Fibroblast of the aortic adventitia (primary cell): ENCODE results near the gene GMDS. TPM values are rescaled to one million over a fixed set of nuclear protein-coding genes. Genes with fewer than 3 reads are reported as not detected.

Source experiments
- DNase-seq: peaks from one replicate; pipeline ENCODE4 v3.0.0-alpha.2; 2010; ENCODE audit warnings: low read depth
- H3K4me3 ChIP-seq: 2 replicates; pipeline ENCODE4 v1.5.1; 2011; ENCODE audit warnings: low read depth, mild to moderate bottlenecking, control low read depth, low read length, moderate library complexity
- total RNA-seq: library from RNA; depleted of rRNA; stranded (reverse); fragments of >200 nt; gene quantifications from 2 replicates; pipeline ENCODE4 v1.2.3, GENCODE V29; 2012; ENCODE audit warnings: low replicate concordance
- TF ChIP-seq, protein P1 (sequence below): IDR thresholded peaks from 2 replicates; pipeline ENCODE4 v1.5.1; 2011; ENCODE audit warnings: mild to moderate bottlenecking, low read length, control low read depth, inconsistent platforms; ENCODE audit not compliant: insufficient read depth

Gene GMDS
- total RNA-seq, 1 donor: 15.9 TPM

DNA sequence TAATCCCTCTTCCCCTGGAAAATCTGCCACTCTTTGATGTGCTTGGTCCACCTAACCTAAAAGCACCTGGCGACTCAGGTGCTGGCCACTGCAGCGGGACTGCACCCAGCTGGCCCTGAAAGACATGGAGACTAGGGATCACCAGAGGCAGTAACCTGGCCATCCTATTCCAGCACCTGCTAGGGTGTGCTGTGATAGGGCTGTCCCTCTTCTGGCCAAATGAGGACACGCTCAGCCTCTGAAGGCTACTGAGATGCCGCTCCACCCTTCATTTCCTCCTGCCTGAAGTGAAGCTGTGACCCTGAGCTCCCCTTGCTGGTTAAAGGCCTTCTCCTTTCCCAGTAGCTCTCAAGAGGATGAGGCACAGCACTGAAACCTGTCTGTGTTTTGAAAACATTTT is 611.3 kb downstream of the GMDS start:
- DNase-seq: no peak
- TF ChIP-seq, protein P1, sequence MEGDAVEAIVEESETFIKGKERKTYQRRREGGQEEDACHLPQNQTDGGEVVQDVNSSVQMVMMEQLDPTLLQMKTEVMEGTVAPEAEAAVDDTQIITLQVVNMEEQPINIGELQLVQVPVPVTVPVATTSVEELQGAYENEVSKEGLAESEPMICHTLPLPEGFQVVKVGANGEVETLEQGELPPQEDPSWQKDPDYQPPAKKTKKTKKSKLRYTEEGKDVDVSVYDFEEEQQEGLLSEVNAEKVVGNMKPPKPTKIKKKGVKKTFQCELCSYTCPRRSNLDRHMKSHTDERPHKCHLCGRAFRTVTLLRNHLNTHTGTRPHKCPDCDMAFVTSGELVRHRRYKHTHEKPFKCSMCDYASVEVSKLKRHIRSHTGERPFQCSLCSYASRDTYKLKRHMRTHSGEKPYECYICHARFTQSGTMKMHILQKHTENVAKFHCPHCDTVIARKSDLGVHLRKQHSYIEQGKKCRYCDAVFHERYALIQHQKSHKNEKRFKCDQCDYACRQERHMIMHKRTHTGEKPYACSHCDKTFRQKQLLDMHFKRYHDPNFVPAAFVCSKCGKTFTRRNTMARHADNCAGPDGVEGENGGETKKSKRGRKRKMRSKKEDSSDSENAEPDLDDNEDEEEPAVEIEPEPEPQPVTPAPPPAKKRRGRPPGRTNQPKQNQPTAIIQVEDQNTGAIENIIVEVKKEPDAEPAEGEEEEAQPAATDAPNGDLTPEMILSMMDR: no peak
- H3K4me3 ChIP-seq: no peak overlapping the region

DNA sequence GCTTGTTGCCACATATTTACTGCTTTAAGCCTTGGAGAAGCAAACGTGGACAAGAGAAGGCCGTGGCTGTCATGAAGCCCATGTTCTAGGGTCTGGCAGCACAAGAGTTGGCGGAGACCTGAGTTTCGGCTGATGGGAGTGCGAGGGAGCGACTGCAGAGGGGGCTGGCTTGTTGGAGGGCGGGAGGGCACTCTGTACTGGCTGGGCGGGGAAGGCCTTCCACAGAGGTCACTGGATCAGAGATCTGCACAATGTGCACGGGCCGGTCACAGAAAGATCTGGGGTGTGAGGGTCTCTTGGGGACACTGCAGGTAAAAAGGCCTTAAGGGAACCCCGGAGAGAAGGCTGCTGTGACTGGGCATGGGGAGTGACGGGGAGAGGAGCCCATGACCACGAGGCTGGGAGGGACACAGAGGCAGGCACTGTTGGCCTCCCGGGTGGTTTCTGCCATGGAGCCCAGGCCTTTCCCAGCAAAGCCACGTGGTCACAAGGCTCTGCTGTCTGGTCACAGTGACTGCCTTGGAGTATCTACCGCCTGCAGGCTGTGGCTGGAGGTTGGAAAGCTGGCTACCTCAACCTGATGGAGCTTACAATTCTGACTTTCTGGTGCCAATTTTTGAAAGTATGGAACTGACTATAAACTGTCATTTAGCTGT is 611.9 kb downstream of the GMDS start:
- H3K4me3 ChIP-seq: no peak overlapping the region
- TF ChIP-seq, protein P1: no peak
- no peak for DNase-seq

DNA sequence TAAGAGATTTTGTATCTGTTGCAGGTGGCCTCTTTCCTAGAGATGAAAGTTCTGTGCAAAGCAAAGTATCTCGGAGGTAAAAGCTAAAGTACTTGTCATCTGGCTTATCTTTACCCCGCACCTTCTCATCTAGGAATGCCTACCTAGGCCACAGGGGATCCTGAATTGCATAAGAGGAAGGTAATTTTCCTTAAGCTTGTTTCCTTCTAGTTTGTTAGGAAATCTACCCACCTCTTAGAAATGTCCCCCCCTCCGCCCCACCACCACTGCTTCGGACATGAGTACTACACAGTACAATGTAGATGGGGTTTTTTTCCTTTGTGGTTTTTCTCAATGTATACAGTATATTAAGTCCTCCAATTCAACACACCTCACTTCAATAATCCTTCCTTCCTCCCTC is 614.2 kb downstream of the GMDS start:
- DNase-seq: no peak
- TF ChIP-seq, protein P1: no peak
- H3K4me3 ChIP-seq: no peak overlapping the region

DNA sequence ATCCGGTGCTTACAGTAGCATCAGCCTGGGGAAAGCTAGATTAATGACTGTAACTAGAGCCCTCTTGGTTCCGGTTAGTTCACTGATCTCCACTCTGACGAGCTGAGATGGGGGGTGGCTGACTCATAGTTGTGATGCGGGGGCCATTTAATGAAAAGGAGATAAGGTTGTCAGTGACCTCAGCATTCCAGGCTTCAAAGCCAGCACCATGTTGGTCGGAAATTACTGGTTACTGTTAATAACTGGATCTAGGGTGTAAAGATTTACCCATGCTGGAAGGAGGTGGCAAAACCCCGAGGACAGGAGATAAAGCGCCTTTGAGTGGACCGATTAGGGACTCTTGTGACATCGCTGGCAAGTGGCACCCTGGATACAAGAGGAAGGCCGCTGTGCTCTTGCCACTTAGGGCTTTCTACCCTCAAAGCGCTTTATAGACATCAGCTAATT is 614.6 kb downstream of the GMDS start:
- TF ChIP-seq, protein P1: no peak
- H3K4me3 ChIP-seq: no peak overlapping the region

DNA sequence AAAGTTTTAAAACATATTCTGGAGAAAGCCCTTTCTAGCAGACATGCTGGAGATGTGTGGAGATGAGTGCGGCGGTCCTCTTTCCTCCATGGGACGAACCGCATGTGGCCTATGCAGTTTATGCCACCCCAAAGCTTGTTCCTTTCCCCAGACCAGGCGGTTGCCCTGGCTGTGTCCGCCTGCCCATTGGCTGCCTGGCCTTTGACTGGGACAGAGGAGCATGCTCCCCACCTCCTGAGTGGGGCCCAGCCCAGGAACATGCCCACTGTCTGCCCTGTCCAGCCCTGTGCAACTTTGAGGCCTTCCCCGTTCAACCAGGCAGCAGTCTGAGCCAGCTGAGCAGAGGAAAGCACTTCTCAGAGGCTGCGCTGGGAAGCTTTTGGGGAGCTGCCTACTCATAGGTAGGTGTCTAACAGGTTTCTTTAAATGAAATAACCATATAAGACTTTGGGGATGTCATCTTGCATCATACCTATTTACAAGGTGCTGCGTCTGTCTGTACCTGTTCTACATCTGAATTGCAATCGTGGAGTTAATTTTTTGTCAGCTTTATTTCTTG is 615.1 kb downstream of the GMDS start:
- no peak overlapping the region for H3K4me3 ChIP-seq
- DNase-seq: no peak
- TF ChIP-seq, protein P1: no peak

More for the DNA sequence above, 614.6 kb downstream of the GMDS start:
- peak; percentile 73 for DNase-seq

DNA sequence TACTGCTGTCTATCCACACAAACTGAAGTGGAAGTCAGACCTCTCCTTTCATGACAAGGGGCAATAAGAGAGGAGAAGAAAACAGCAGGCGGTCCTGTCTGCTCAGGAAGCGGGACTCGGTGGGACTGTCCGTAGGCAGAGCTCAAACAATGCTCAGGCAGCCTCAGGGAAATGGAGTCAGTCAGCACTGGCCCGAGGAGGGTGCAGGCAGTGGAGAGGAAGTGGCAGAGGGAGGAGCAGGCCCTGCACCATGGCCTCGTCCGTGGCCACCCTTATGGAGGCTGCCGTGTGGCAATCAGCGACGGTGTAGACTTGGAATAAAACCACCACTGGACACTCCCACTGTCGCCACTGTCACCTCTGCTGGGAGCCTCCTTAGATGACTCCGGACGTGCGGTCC is 616.1 kb downstream of the GMDS start:
- TF ChIP-seq, protein P1: no peak

More for the DNA sequence above, 616.1 kb downstream of the GMDS start:
- no peak for DNase-seq
- no peak overlapping the region for H3K4me3 ChIP-seq
